ENCODE results near the gene JUNB. TPM values are rescaled to one million over a fixed set of nuclear protein-coding genes. Genes with fewer than 3 reads are reported as not detected.
A peak's percentile ranks its signal among the peaks of the same experiment; 100 is the strongest.

Gene JUNB
- polyA plus RNA-seq, 1 of the 3 experiments (the other 2 are of a cell fraction), result 224 TPM

DNA sequence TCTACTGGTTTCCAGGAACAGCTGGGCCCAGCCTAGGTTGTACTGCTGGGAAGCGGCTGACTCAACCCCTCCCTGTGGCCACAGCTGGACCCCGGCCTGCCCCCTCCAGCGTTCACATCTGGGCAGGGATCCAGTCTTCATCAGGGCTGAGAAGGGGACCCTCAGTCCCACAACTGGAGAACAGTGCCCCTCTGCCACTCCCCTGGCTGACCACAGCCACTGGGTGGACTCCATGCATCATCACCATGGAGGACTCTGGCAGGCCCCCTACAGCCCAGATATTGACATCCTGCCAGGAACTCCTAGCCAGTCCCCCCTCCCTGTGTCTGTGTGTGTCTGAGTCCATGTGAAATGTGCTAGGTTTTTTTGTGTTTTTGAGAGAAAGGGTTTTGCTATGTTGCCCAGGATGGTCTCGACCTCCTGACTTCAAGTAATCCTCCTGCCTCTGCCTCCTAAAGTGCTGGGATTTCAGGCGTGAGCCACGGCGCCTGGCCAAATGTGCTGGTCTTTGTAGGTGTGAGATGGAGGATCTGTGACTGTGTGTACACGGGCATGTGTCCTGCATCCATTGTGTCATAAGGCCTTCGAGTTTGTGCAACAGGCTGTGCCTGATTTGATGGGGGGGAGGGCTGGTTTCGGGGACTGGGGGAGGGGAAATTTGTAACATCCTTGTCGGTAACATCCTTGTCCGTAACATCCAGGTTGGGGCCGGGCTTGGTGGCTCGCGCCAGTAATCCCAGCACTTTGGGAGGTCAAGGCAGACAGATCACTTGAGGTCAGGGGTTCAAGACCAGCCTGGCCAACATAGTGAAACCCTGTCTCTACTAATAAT lies 11.9 kb upstream of the JUNB start:
- peak overlapping the region; percentile 91; the same call in 1 of the 2 replicates for H3K4me2 ChIP-seq
- no peaks in the 10 kb centered on the region for H3K9me2 ChIP-seq
- 67% methylated on average over 12 of the region's 15 CpGs for WGBS (ENCODE audit: low lambda C conversion rate)
- TF ChIP-seq NFIC (IDR thresholded peaks at IDR 0.05; ENCODE audit: borderline replicate concordance) (peak; percentile 56; the same call in 1 of the 2 replicates), TCF12 (IDR thresholded peaks at IDR 0.05) (no peak), CHD2 (IDR thresholded peaks at IDR 0.05; ENCODE audit: low read length, partially characterized antibody) (peak; percentile 8), SIN3A (IDR thresholded peaks at IDR 0.05; ENCODE audit: borderline replicate concordance, low read depth, low read length) (no peak), RAD21 (IDR thresholded peaks at IDR 0.05; ENCODE audit: low read length) (peak; percentile 40), POLR2AphosphoS5 (IDR thresholded peaks at IDR 0.05; ENCODE audit: low read depth, low read length) (no peak)
- TF ChIP-seq, protein P1, sequence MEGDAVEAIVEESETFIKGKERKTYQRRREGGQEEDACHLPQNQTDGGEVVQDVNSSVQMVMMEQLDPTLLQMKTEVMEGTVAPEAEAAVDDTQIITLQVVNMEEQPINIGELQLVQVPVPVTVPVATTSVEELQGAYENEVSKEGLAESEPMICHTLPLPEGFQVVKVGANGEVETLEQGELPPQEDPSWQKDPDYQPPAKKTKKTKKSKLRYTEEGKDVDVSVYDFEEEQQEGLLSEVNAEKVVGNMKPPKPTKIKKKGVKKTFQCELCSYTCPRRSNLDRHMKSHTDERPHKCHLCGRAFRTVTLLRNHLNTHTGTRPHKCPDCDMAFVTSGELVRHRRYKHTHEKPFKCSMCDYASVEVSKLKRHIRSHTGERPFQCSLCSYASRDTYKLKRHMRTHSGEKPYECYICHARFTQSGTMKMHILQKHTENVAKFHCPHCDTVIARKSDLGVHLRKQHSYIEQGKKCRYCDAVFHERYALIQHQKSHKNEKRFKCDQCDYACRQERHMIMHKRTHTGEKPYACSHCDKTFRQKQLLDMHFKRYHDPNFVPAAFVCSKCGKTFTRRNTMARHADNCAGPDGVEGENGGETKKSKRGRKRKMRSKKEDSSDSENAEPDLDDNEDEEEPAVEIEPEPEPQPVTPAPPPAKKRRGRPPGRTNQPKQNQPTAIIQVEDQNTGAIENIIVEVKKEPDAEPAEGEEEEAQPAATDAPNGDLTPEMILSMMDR (IDR thresholded peaks at IDR 0.05), result peak; percentile 21; the same call in 1 of the 2 replicates
- TF ChIP-seq, protein P2, sequence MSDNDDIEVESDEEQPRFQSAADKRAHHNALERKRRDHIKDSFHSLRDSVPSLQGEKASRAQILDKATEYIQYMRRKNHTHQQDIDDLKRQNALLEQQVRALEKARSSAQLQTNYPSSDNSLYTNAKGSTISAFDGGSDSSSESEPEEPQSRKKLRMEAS (IDR thresholded peaks at IDR 0.05; ENCODE audit: low read depth), result no peak
- H3K79me2 ChIP-seq (ENCODE audit: insufficient read depth), result no peaks in the 10 kb centered on the region
- no peaks in the 10 kb centered on the region for H3K27me3 ChIP-seq (ENCODE audit: insufficient read depth)
- no peaks in the 10 kb centered on the region for H3K36me3 ChIP-seq (replicated peaks in 1 of 2; ENCODE audit: control insufficient read depth in 1 of 2, insufficient read depth in 2 of 2, low read length in 1 of 2)
- POLR2A ChIA-PET, result interaction anchor here (1.2 to 3.5 kb wide), 3 partner anchors 10 to 16 kb away, joined by 4 to 88 read pairs (median 22); partner anchors contain the start of gene JUNB
- peak overlapping the region; percentile 80; the same call in 1 of the 2 replicates for H2AFZ ChIP-seq (ENCODE audit: low read depth)
- CTCF ChIA-PET, result interaction anchor here (1.2 to 12.1 kb wide), 8 partner anchors 9 to 68 kb away, joined by 3 to 447 read pairs (median 22); partner anchors contain the start of genes JUNB, MAST1, PRDX2 and RNASEH2A
- H3F3A ChIP-seq (replicated peaks; ENCODE audit: insufficient read depth), result peaks cover 40% of the 10 kb centered on the region
- no peaks in the 10 kb centered on the region for H4K20me1 ChIP-seq (ENCODE audit: insufficient read depth)
- peaks cover 29 to 51% of the 10 kb centered on the region in 2 experiments; a peak in 3 of 4 replicates for H3K4me1 ChIP-seq (ENCODE audit: control insufficient read depth in 1 of 2, insufficient read depth in 2 of 2, low read depth in 1 of 2, low read length in 1 of 2)
- peak overlapping the region; percentile 90 to 98 for H3K27ac ChIP-seq (ENCODE audit: low read depth in 2 of 2, low read length in 1 of 2)
- peak overlapping the region in 1 of 2 experiments; percentile 52; a peak in 1 of 4 replicates for H3K4me3 ChIP-seq (ENCODE audit: low read depth in 2 of 2, low read length in 1 of 2)
- peak; percentile 76 for DNase-seq
- no peaks in the 10 kb centered on the region for H3K9me3 ChIP-seq
- H3K9ac ChIP-seq, result peak overlapping the region; percentile 51; the same call in 1 of the 2 replicates

DNA sequence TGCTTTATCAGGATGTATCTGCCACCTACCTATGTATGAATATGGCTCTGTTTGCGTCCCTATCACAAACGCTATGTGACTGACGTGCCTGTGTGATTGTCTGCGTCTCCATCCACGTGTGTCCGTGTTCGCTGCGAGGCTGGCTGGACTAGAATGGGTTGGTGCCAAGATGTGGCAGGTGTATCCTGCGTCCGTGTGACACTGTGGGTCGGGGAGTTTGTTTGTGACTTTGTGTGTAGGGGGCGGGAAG lies 9.2 kb upstream of the JUNB start:
- H3F3A ChIP-seq (replicated peaks; ENCODE audit: insufficient read depth), result peaks cover 65% of the 10 kb centered on the region
- ChIA-PET POLR2A (interaction anchor here (0.7 to 2.1 kb wide), 5 partner anchors 10 to 1444 kb away, joined by 3 to 63 read pairs (median 4); partner anchors contain the start of genes FBXW9, GET3 and JUNB), CTCF (interaction anchor here (1.0 to 12.1 kb wide), 5 partner anchors 15 to 273 kb away, joined by 3 to 447 read pairs (median 7); partner anchors contain the start of genes JUNB, PRDX2 and THSD8)
- no peaks in the 10 kb centered on the region for H3K79me2 ChIP-seq (ENCODE audit: insufficient read depth)
- peak overlapping the region; percentile 68; the same call in 1 of the 2 replicates for H3K9ac ChIP-seq
- no peaks in the 10 kb centered on the region for H3K9me3 ChIP-seq
- peak overlapping the region; percentile 91 for H3K4me2 ChIP-seq
- H3K27me3 ChIP-seq (ENCODE audit: insufficient read depth), result no peaks in the 10 kb centered on the region
- H4K20me1 ChIP-seq (ENCODE audit: insufficient read depth), result no peaks in the 10 kb centered on the region
- H3K9me2 ChIP-seq, result no peaks in the 10 kb centered on the region
- DNase-seq, result no peak
- WGBS (ENCODE audit: low lambda C conversion rate), result 42% methylated on average over 12 of the region's 12 CpGs
- H3K27ac ChIP-seq (ENCODE audit: low read depth in 2 of 2, low read length in 1 of 2), result peak overlapping the region; percentile 97 to 98
- H2AFZ ChIP-seq (ENCODE audit: low read depth), result peak overlapping the region; percentile 66; the same call in 1 of the 2 replicates
- peaks cover 42 to 70% of the 10 kb centered on the region in 2 experiments; a peak in 3 of 4 replicates for H3K4me1 ChIP-seq (ENCODE audit: control insufficient read depth in 1 of 2, insufficient read depth in 2 of 2, low read depth in 1 of 2, low read length in 1 of 2)
- peak overlapping the region; percentile 51 to 59 for H3K4me3 ChIP-seq (ENCODE audit: low read depth in 2 of 2, low read length in 1 of 2)
- no peaks in the 10 kb centered on the region for H3K36me3 ChIP-seq (replicated peaks in 1 of 2; ENCODE audit: control insufficient read depth in 1 of 2, insufficient read depth in 2 of 2, low read length in 1 of 2)
- TF ChIP-seq GATA2 (CRISPR knock-in tag; IDR thresholded peaks at IDR 0.05) (no peak), FOSL2 (IDR thresholded peaks at IDR 0.05; ENCODE audit: borderline replicate concordance, low read depth) (no peak), RCOR1 (IDR thresholded peaks at IDR 0.05; ENCODE audit: low read length) (no peak), RFX5 (IDR thresholded peaks at IDR 0.05; ENCODE audit: low read length) (no peak), MEF2A (IDR thresholded peaks at IDR 0.05; ENCODE audit: borderline replicate concordance, low read depth) (no peak), RXRA (IDR thresholded peaks at IDR 0.05; ENCODE audit: borderline replicate concordance, low read depth) (no peak), MXI1 (IDR thresholded peaks at IDR 0.05; ENCODE audit: low read depth, low read length) (no peak), ELF1 (IDR thresholded peaks at IDR 0.05) (no peak)
- TF ChIP-seq, protein P3, sequence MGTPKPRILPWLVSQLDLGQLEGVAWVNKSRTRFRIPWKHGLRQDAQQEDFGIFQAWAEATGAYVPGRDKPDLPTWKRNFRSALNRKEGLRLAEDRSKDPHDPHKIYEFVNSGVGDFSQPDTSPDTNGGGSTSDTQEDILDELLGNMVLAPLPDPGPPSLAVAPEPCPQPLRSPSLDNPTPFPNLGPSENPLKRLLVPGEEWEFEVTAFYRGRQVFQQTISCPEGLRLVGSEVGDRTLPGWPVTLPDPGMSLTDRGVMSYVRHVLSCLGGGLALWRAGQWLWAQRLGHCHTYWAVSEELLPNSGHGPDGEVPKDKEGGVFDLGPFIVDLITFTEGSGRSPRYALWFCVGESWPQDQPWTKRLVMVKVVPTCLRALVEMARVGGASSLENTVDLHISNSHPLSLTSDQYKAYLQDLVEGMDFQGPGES (IDR thresholded peaks at IDR 0.05; ENCODE audit: low read depth, low read length), result no peak
- TF ChIP-seq, protein P4, sequence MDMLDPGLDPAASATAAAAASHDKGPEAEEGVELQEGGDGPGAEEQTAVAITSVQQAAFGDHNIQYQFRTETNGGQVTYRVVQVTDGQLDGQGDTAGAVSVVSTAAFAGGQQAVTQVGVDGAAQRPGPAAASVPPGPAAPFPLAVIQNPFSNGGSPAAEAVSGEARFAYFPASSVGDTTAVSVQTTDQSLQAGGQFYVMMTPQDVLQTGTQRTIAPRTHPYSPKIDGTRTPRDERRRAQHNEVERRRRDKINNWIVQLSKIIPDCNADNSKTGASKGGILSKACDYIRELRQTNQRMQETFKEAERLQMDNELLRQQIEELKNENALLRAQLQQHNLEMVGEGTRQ (IDR thresholded peaks at IDR 0.05; ENCODE audit: borderline replicate concordance, low read depth, low read length), result no peak
- TF ChIP-seq, protein P5, sequence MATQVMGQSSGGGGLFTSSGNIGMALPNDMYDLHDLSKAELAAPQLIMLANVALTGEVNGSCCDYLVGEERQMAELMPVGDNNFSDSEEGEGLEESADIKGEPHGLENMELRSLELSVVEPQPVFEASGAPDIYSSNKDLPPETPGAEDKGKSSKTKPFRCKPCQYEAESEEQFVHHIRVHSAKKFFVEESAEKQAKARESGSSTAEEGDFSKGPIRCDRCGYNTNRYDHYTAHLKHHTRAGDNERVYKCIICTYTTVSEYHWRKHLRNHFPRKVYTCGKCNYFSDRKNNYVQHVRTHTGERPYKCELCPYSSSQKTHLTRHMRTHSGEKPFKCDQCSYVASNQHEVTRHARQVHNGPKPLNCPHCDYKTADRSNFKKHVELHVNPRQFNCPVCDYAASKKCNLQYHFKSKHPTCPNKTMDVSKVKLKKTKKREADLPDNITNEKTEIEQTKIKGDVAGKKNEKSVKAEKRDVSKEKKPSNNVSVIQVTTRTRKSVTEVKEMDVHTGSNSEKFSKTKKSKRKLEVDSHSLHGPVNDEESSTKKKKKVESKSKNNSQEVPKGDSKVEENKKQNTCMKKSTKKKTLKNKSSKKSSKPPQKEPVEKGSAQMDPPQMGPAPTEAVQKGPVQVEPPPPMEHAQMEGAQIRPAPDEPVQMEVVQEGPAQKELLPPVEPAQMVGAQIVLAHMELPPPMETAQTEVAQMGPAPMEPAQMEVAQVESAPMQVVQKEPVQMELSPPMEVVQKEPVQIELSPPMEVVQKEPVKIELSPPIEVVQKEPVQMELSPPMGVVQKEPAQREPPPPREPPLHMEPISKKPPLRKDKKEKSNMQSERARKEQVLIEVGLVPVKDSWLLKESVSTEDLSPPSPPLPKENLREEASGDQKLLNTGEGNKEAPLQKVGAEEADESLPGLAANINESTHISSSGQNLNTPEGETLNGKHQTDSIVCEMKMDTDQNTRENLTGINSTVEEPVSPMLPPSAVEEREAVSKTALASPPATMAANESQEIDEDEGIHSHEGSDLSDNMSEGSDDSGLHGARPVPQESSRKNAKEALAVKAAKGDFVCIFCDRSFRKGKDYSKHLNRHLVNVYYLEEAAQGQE (IDR thresholded peaks at IDR 0.05; ENCODE audit: low read depth, low read length), result no peak

All from SK-N-SH (cell line).